SK-N-SH treated with all-trans-retinoic acid at 6 μM for 48 hours (cell line): ENCODE data around the gene GATM.

Experiments
- PPARA ChIP-seq: fragments of 250-450 bp; sonication (Bioruptor Pico); IDR thresholded peaks from 2 replicates; pipeline ENCODE4 v1.5.0; 2020; ENCODE audit warnings: mild to moderate bottlenecking, borderline replicate concordance
- SNAI2 ChIP-seq: fragments of 250-450 bp; sonication (Bioruptor Pico); IDR thresholded peaks from 2 replicates; pipeline ENCODE4 v1.5.0; 2020; ENCODE audit warnings: mild to moderate bottlenecking, moderate library complexity
- ZNF8 ChIP-seq: fragments of 450-650 bp; formaldehyde crosslinking; IDR thresholded peaks from 2 replicates; pipeline ENCODE4 v1.5.0; 2020; ENCODE audit warnings: mild to moderate bottlenecking, moderate library complexity

DNA sequence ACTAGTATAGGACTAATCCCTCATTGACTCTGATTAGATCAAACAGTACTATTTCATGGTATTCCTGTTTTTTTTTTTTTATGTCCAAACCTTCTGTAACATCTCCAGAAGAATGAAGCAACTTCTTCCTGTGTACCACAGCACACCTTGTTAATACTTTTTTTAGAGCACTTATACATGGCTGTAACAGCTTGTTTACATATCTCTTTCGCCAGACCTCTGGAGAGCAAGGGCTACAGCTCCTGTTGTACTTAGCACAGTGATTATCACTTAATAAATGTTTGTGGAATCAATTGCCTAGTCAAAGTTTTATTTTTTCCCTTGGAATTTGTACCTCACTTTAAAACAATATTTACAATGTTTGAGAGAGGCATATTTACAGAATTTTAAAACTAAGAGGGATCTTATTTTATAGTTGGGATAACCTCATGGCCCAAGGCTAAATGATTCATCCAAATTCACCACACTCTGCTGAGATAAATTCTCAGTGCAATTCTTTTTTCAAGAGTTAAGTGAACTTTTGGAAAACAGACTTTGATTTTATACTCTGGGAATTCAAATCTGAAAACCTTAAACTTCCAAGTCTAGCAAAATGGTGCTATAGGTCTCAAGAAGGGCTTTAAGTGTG is 9.2 kb upstream of the GATM start:
- TF ChIP-seq PPARA (CRISPR knock-in tag): no peak
- no peak for TF ChIP-seq ZNF8 (CRISPR knock-in tag)
- no peak for TF ChIP-seq SNAI2
